SK-N-SH (cell line): Measurements from ENCODE around the gene PPIP5K2.

Experiments
- CTCF ChIP-seq: fragments of 200-600 bp; sonication (generic); IDR thresholded peaks from 2 replicates; pipeline ENCODE4 v1.6.1; 2017; ENCODE audit warnings: antibody characterized with exemption, mild to moderate bottlenecking, moderate library complexity
- EP300 ChIP-seq, 2 experiments: IDR thresholded peaks; 2 replicates each; pipeline versions ENCODE4 v1.4.0 to v1.6.1; 2012; ENCODE audit warnings: borderline replicate concordance in 1 of 2, low read depth in 1 of 2, low read length in 1 of 2
- EZH2phosphoT487 ChIP-seq: fragments of 200-600 bp; sonication (generic); IDR thresholded peaks from 2 replicates; pipeline ENCODE4 v1.6.1; 2017; ENCODE audit warnings: low read depth, mixed run types, mild to moderate bottlenecking, antibody characterized with exemption, moderate library complexity, borderline replicate concordance
- FOXM1 ChIP-seq: IDR thresholded peaks from 2 replicates; pipeline ENCODE4 v1.4.0; 2012; ENCODE audit warnings: low read depth, mild to moderate bottlenecking
- POLR2AphosphoS5 ChIP-seq: IDR thresholded peaks from 2 replicates; pipeline ENCODE4 v1.6.1; 2012; ENCODE audit warnings: low read depth, low read length
- RAD21 ChIP-seq: IDR thresholded peaks from 2 replicates; pipeline ENCODE4 v1.6.1; 2012; ENCODE audit warnings: mild to moderate bottlenecking, low read length
- RXRA ChIP-seq: IDR thresholded peaks from 2 replicates; pipeline ENCODE4 v1.4.0; 2012; ENCODE audit warnings: low read depth, mild to moderate bottlenecking, borderline replicate concordance
- SIN3A ChIP-seq: IDR thresholded peaks from 2 replicates; pipeline ENCODE4 v1.6.1; 2012; ENCODE audit warnings: low read depth, mild to moderate bottlenecking, low read length, moderate library complexity, borderline replicate concordance
- TAF1 ChIP-seq: IDR thresholded peaks from 2 replicates; pipeline ENCODE4 v1.6.1; 2012; ENCODE audit warnings: low read depth, mild to moderate bottlenecking, low read length, moderate library complexity, borderline replicate concordance

GRCh38 chr5:103223031-103223955 lies 103.2 kb downstream of the PPIP5K2 start:
- TF ChIP-seq TAF1: no peak
- no peak for TF ChIP-seq FOXM1
- no peak for TF ChIP-seq EZH2phosphoT487
- TF ChIP-seq CTCF: no peak
- TF ChIP-seq SIN3A: no peak
- no peak for TF ChIP-seq RAD21
- TF ChIP-seq POLR2AphosphoS5: no peak
- no peak for TF ChIP-seq RXRA
- TF ChIP-seq EP300 (IDR thresholded peaks at IDR 0.05; ENCODE audit: borderline replicate concordance in 1 of 2, low read depth in 1 of 2, low read length in 1 of 2): no peak
